WTC11 (cell line): ENCODE results near the gene PRR33. TPM values are rescaled to one million over a fixed set of nuclear protein-coding genes. Genes with fewer than 3 reads are reported as not detected.
"Not testable (repeated sequence)": the region's sequence is repeated elsewhere in the genome, so short reads cannot be mapped to it uniquely, and the experiment has no call there.

Source experiments
- ATAC-seq: fragments of 200-7000 bp; cut with Tn5 transposase; 2 replicates; pipeline ENCODE4 v1.10.0; 2021; ENCODE audit warnings: mild to moderate bottlenecking, moderate library complexity
- CTCF ChIA-PET: fragments of 300-600 bp; sonication (Branson Sonifier 250); formaldehyde crosslinking; loops from one replicate; lab custom pipeline; 2021; ENCODE audit warnings: antibody characterized with exemption; lab: Charles Lee
- POLR2A ChIA-PET: fragments of 350-600 bp; sonication (Branson Sonifier 250); formaldehyde crosslinking; loops from one replicate; lab custom pipeline; 2021; ENCODE audit warnings: antibody characterized with exemption; lab: Charles Lee
- DNase-seq: peaks from one replicate; pipeline ENCODE4 v3.0.0; 2021; ENCODE audit warnings: low spot score
- H3K27ac Mint-ChIP-seq: 2 replicates; pipeline ENCODE4 v1.8.0; 2021; ENCODE audit warnings: mixed read lengths
- H3K27me3 Mint-ChIP-seq: 2 replicates; pipeline ENCODE4 v1.8.0; 2021; ENCODE audit warnings: low read depth, mild to moderate bottlenecking, moderate library complexity, mixed read lengths
- H3K36me3 Mint-ChIP-seq: 2 replicates; pipeline ENCODE4 v1.8.0; 2021; ENCODE audit warnings: mixed read lengths
- H3K4me1 Mint-ChIP-seq: 2 replicates; pipeline ENCODE4 v1.8.0; 2022; ENCODE audit warnings: mixed read lengths
- H3K4me3 Mint-ChIP-seq: 2 replicates; pipeline ENCODE4 v1.8.0; 2021; ENCODE audit warnings: mild to moderate bottlenecking, moderate library complexity, mixed read lengths
- H3K9me3 Mint-ChIP-seq: 2 replicates; pipeline ENCODE4 v1.8.0; 2021; ENCODE audit warnings: mixed read lengths
- CREM ChIP-seq: sonication (generic); formaldehyde crosslinking; IDR thresholded peaks from 2 replicates; pipeline ENCODE4 v1.8.1; 2022; ENCODE audit warnings: mild to moderate bottlenecking, missing genetic modification reagents, moderate library complexity
- ESRRA ChIP-seq: sonication (generic); formaldehyde crosslinking; IDR thresholded peaks from 2 replicates; pipeline ENCODE4 v1.8.1; 2022; ENCODE audit warnings: mild to moderate bottlenecking, missing genetic modification reagents, borderline replicate concordance
- GTF2I ChIP-seq: fragments of 250-450 bp; sonication (Bioruptor Pico); conservative IDR thresholded peaks from 2 replicates; pipeline ENCODE4 v1.4.0; 2021; ENCODE audit warnings: mild to moderate bottlenecking
- HMGA2 ChIP-seq: fragments of 250-450 bp; sonication (Bioruptor Pico); IDR thresholded peaks from 2 replicates; pipeline ENCODE4 v1.4.0; 2021; ENCODE audit warnings: mild to moderate bottlenecking, moderate library complexity
- KAT7 ChIP-seq: sonication (generic); formaldehyde crosslinking; IDR thresholded peaks from 2 replicates; pipeline ENCODE4 v1.8.1; 2023; ENCODE audit warnings: missing genetic modification reagents, mild to moderate bottlenecking, borderline replicate concordance
- MAX ChIP-seq: sonication (generic); formaldehyde crosslinking; IDR thresholded peaks from 2 replicates; pipeline ENCODE4 v1.8.0; 2022; ENCODE audit warnings: mild to moderate bottlenecking, missing genetic modification reagents
- USF2 ChIP-seq: sonication (generic); formaldehyde crosslinking; IDR thresholded peaks from 2 replicates; pipeline ENCODE4 v1.8.1; 2023; ENCODE audit warnings: mild to moderate bottlenecking, missing genetic modification reagents, moderate library complexity
- ZMAT4 ChIP-seq: fragments of 250-450 bp; sonication (Bioruptor Pico); IDR thresholded peaks from 2 replicates; pipeline ENCODE4 v1.9.0; 2021; ENCODE audit warnings: mild to moderate bottlenecking
- ZNF138 ChIP-seq: sonication (generic); formaldehyde crosslinking; conservative IDR thresholded peaks from 2 replicates; pipeline ENCODE4 v1.8.1; 2022; ENCODE audit warnings: mild to moderate bottlenecking, moderate library complexity, missing genetic modification reagents
- ZNF263 ChIP-seq: sonication (generic); formaldehyde crosslinking; IDR thresholded peaks from 2 replicates; pipeline ENCODE4 v1.8.1; 2022; ENCODE audit warnings: low read depth, mild to moderate bottlenecking, moderate library complexity, missing genetic modification reagents
- total RNA-seq: library from RNA; stranded (reverse); gene quantifications from 3 replicates; pipeline ENCODE4 v1.2.3, GENCODE V29; 2021

PRR33 gene
- total RNA-seq, 1 experiment from 2014 or later = not detected

- no peak overlapping the region for H3K27ac Mint-ChIP-seq
- peaks cover 3% of the 10 kb centered on the region; the same call in 1 of the 2 replicates for H3K4me1 Mint-ChIP-seq
- H3K36me3 Mint-ChIP-seq = no peaks in the 10 kb centered on the region
- ATAC-seq (no peak), DNase-seq (no peak)
- no peak overlapping the region for H3K4me3 Mint-ChIP-seq
- no peaks in the 10 kb centered on the region for H3K9me3 Mint-ChIP-seq
- no peak for TF ChIP-seq CREM (CRISPR knock-in tag)
- TF ChIP-seq MAX (CRISPR knock-in tag) = no peak
- no peak for TF ChIP-seq USF2 (CRISPR knock-in tag)
- TF ChIP-seq HMGA2 (CRISPR knock-in tag) = no peak
- no peak for TF ChIP-seq ZNF138 (CRISPR knock-in tag)
- TF ChIP-seq ZMAT4 (CRISPR knock-in tag) = no peak
- no peak for TF ChIP-seq KAT7
- no peak for TF ChIP-seq GTF2I
- POLR2A ChIA-PET = no interaction called here
- H3K27me3 Mint-ChIP-seq = no peaks in the 10 kb centered on the region; the same call in 1 of the 2 replicates
- CTCF ChIA-PET = interaction anchor here (0.9 to 6.0 kb wide), 15 partner anchors 8 to 281 kb away, joined by 3 to 69 read pairs (median 8); partner anchors contain the start of genes MRPL23 and SYT8
These were observed 16.4 kb downstream of the PRR33 start for GRCh38 chr11:1875093-1875850.

GRCh38 chr11:1874441-1875092 lies 17.1 kb downstream of the PRR33 start:
- H3K4me3 Mint-ChIP-seq, H3K36me3 Mint-ChIP-seq, H3K27me3 Mint-ChIP-seq, H3K9me3 Mint-ChIP-seq, H3K4me1 Mint-ChIP-seq, DNase-seq, ATAC-seq, POLR2A ChIA-PET, H3K27ac Mint-ChIP-seq: not testable (repeated sequence)
- CTCF ChIA-PET = interaction anchor here (0.9 to 6.0 kb wide), 8 partner anchors 7 to 277 kb away, joined by 3 to 69 read pairs (median 18); partner anchors contain the start of genes MRPL23 and SYT8

- H3K36me3 Mint-ChIP-seq, H3K4me1 Mint-ChIP-seq, H3K4me3 Mint-ChIP-seq, POLR2A ChIA-PET, ATAC-seq, DNase-seq, H3K27me3 Mint-ChIP-seq, H3K9me3 Mint-ChIP-seq, H3K27ac Mint-ChIP-seq: not testable (repeated sequence)
- CTCF ChIA-PET = interaction anchor here (0.5 to 1.9 kb wide), 2 partner anchors 9 to 41 kb away, joined by 3 to 9 read pairs; no protein-coding TSS in a partner anchor
These were observed 17.9 kb downstream of the PRR33 start for GRCh38 chr11:1873813-1874150.

- ChIA-PET CTCF (interaction anchor here (0.5 to 1.9 kb wide), 5 partner anchors 9 to 280 kb away, joined by 3 to 9 read pairs (median 3); no protein-coding TSS in a partner anchor), POLR2A (no interaction called here)
- no peaks in the 10 kb centered on the region for H3K9me3 Mint-ChIP-seq
- H3K27ac Mint-ChIP-seq = no peak overlapping the region
- H3K4me3 Mint-ChIP-seq = no peak overlapping the region
- H3K27me3 Mint-ChIP-seq = no peaks in the 10 kb centered on the region; the same call in 1 of the 2 replicates
- ATAC-seq = no peak
- TF ChIP-seq ZNF263 (peak; percentile 63; the same call in 1 of the 2 replicates), ESRRA (CRISPR knock-in tag) (no peak)
- peaks cover 3% of the 10 kb centered on the region; the same call in 1 of the 2 replicates for H3K4me1 Mint-ChIP-seq
- no peak for DNase-seq
- H3K36me3 Mint-ChIP-seq = no peaks in the 10 kb centered on the region
These were observed 18.5 kb downstream of the PRR33 start for GRCh38 chr11:1873048-1873812.
